GM12875 (cell line): ENCODE data around the gene MYH9.

Experiments
- H3K4me3 ChIP-seq: one replicate; pipeline ENCODE4 v1.5.1; 2011; ENCODE audit warnings: low read depth, low read length, control low read depth
- CTCF ChIP-seq: IDR thresholded peaks from 2 replicates; pipeline ENCODE4 v1.5.1; 2011; ENCODE audit warnings: low read depth, mild to moderate bottlenecking, control low read depth, inconsistent platforms, low read length, moderate library complexity, borderline replicate concordance; ENCODE audit not compliant: insufficient read depth

Gene MYH9

DNA sequence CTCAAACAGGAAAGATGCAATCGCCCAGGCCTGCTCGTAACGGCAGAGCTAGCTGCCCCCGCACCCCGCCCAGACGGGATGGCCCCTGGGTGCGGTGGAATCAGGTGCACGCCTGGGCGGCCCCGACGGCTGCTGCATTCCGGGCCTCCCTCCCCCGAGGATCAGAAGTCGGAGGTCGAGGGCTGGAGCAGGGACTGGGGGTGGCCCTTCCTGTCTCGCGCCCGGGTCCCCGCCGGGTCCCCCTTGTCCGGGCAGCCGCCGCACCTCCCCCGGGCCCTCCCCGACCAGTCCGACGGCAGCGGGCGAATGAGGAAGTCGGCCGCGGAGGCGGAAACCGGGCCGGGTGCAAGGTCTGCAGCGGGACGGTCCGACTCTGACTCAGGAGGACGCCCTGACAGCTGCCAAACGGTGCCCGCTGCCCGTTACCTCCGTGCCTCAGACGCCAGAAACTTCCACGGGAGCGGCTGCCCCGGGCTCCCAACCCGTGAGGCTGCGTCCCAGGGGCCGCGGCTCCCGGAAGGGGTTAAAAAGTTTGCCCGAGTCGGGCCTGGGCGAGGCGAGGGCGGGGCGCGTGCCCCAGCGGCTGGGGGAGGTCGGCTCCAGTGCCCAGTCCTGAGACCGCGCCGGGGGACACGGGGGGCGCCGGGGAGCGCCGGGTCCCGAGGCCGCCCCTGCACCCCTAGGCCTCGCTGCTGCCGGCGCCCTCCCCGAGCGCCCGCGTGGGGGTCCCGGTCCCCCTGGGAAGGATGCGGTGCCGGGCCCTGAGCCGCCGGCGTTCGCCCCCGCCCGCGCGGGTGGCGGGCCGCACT, 663 bp downstream of the MYH9 start:
- H3K4me3 ChIP-seq: peak overlapping the region; percentile 97
- no peak for TF ChIP-seq CTCF

GRCh38 chr22:36386351-36386899, 1.3 kb downstream of the MYH9 start:
- peak overlapping the region; percentile 97 for H3K4me3 ChIP-seq
- 0 out of 2 replicates have a peak, but pooled peaks have one; percentile 3 for TF ChIP-seq CTCF

- H3K4me3 ChIP-seq: peak overlapping the region; percentile 97
Observed at GRCh38 chr22:36385491-36386350, 2.0 kb downstream of the MYH9 start.

GRCh38 chr22:36384766-36385481, 2.8 kb downstream of the MYH9 start:
- peak overlapping the region; percentile 97 for H3K4me3 ChIP-seq
- no peak for TF ChIP-seq CTCF

More at GRCh38 chr22:36385491-36386350, 2.0 kb downstream of the MYH9 start:
- no peak for TF ChIP-seq CTCF

DNA sequence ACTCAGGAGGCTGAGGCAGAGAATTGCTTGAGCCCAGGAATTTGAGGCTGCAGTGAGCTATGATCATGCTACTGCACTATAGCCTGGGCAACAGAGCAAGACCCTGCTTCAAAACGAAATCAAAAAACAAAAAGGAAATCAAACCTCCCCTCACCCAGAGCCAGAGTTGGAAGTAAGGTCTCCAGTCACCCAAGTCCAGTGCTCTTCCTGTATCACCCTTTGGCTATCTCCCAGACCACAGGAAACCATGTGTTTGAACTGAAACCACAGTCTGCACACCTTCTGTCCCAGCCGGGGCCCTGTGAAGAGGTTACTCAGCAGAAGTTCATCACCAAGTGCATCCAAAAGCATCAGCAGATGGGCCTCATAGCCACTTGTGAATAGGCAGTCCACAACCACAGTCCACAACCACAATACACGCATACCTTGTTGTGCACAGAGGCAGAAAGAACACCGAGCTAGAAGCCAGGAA, 4.6 kb downstream of the MYH9 start:
- no peak overlapping the region for H3K4me3 ChIP-seq
- no peak for TF ChIP-seq CTCF

DNA sequence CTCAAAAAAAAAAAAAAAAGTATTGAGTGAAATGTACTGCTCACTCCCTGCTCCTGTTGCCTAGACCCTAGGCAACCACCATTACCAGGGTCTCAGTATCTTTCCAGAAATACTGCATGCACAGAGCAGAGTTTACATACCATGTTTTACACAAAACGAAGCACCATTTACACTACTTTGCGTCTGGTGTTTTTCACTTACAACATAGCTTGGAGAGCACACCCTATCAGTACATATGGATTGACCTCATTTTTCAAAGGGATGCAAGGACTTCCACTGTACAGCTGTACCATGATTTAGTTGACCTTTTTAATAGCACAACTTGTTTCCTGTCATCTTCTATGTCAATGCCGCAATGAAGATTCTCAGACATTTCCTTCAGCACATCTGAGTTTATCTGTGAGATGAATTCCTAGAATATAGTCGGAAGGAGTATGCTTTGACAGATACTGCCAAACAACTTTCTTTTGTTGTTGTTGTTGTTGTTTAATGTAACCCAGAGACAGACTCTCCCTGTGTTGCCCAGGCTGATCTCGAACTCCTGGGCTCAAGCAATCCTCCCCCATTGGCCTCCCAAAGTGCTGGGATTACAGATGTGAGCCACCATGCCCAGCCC, 6.1 kb downstream of the MYH9 start:
- no peak for TF ChIP-seq CTCF
- no peak overlapping the region for H3K4me3 ChIP-seq
